Left kidney (tissue), 2 donors: Measurements from ENCODE around the gene PPP2R2C. TPM values are rescaled to one million over a fixed set of nuclear protein-coding genes. Genes with fewer than 3 reads are reported as not detected.

ENCODE experiments used
- DNase-seq: peaks from one replicate; pipeline ENCODE4 v3.0.0-alpha.2; 2013
- polyA plus RNA-seq: library from polyadenylated mRNA; unstranded; fragments of 120-200 nt; gene quantifications from one replicate; pipeline ENCODE4 v1.2.1, GENCODE V29; 2013; ENCODE audit not compliant: insufficient read length

The PPP2R2C gene
- polyA plus RNA-seq, 1 donor, result 0.40 TPM

DNA sequence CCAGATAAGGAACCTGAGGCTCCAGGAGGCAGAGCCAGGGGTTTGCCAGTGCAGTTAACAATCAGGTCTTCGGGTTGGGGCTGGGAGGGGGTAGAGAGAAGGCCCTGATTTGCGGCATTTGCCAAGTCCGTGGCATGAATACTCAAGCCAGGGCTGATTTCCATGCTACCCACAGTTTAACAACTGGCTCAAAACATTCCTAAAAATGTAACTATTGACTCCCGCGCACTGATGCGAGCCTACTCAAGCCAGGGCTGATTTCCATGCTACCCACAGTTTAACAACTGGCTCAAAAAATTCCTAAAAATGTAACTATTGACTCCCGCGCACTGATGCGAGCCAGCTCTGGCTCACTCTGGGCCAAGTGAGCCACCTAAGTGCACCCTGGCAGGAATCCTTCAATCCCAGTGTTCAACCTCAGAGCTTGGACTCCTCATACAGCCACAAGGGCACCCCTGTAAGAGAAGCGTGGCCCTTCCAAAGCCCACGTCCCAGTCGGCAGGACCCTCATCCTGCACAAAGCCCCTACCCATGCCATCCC is 75.6 kb downstream of the PPP2R2C start:
- DNase-seq, result no peak

DNA sequence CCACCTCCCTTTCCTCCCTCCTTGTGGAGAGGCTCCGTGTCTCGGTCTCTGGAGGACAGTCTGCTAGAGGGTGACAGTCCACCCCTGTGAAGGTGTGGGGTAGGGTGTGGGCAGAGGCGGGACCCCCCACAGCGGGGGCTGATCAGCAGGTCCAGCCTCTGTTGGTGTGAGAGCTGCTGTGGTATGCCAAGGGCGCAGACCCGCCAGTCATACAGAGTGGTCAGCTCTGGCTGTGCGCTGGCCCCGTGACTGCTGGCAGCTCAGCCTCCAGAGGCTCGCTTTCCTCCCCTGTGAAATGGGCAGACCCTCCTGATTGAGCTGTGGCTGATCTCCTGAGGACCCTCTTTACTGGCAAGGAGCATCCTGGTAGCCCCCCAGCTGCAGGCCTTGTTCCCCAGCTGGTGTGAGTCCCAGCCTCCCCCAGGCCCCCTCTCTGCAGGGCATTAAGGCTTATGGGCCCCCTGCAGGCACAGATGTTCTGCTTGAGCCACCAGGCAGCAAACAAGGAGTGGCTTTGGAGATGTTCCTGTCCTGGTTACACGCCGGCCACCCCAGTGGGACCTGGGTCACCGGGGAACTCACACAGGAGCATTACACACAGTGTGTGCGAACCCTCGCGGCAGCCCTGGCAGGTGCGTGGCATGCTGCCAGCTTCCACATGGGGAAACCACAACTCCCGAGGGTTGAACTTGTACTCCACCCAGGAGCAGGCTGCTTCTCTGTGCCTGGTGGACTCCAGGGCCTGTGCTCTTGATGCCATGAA is 76.8 kb downstream of the PPP2R2C start:
- no peak for DNase-seq

GRCh38 chr4:6394671-6395081 is 77.7 kb downstream of the PPP2R2C start:
- no peak for DNase-seq

DNA sequence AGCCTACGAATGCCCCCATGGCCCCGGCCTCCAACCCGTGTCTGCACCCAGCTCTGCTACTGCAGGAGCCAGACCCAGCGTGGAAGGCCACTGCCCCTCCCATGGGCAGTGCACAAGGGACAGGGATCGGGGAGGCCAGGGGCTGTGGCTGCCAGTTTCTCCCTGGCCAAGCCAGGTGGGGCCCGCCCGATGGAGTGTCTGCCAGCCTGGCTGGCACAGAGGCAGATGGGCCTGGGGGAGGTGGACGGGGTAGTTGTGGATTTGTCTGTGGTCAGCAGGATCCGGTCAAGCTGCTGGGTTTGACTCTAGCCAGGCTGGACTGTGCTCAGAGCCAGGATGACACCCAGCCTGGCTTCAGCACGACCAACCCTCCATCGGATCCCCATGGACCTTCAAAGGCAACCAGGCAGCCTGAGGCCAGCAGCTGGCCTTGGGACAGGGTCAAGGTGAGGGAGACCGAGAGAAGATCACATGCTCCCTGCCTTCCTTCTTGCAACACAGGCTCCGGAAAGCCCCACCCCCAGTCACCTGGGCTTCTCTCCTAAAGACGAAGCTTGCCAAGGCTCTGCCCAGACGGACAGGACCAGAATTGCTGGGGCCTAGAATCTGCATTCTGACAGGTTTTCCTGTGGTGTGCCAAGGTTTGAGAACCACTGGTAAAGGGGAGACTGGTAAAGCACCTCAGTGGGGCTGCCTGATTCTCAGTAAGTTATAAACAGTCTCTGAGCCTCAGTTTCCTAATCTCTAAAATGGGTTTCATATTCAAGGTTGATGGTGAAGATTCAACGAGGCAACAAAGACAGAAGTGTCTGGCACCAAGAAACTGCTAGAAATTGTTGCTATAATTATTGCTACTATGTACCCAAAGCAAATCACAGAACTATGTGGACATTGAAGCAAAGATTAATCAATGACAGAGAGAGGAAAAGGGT is 78.6 kb downstream of the PPP2R2C start:
- DNase-seq, result no peak

GRCh38 chr4:6393066-6393465 is 79.3 kb downstream of the PPP2R2C start:
- DNase-seq, result no peak

- no peak for DNase-seq
These were observed 80.0 kb downstream of the PPP2R2C start for GRCh38 chr4:6392407-6392806.

- no peak for DNase-seq
These were observed 80.6 kb downstream of the PPP2R2C start for GRCh38 chr4:6391852-6392188.

DNA sequence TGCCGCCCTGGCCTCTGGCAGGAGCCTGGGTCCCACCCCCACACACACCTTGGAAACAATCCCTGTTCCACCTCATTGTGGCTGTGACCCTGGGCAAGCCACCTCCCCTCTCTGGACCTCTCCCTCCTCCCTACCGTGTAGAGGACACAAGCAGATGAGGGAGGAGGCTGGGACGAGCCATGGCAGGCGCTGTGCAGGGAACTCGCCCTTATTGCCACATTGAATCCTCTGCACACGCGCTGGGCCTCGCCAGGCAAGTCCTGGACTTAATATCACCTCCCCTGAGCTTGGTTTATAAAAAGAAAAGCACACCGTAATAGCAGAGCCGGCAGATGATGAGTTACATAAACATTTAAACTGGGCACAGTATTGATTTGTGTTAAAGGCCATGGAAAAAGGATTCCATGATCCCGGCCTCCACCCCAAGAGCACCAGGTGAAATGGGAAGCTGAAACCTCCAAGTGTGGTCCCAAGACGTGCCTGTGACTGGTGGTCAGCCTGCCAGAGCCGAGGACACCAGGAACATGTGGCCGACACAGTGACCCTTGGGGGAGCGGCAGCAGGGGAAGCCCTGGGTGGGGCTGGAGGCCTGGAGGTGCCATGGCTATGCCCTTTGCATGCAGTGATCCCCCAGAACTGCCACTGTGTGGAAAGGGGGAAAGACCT is 81.1 kb downstream of the PPP2R2C start:
- no peak for DNase-seq

GRCh38 chr4:6390356-6390755 is 82.1 kb downstream of the PPP2R2C start:
- no peak for DNase-seq

DNA sequence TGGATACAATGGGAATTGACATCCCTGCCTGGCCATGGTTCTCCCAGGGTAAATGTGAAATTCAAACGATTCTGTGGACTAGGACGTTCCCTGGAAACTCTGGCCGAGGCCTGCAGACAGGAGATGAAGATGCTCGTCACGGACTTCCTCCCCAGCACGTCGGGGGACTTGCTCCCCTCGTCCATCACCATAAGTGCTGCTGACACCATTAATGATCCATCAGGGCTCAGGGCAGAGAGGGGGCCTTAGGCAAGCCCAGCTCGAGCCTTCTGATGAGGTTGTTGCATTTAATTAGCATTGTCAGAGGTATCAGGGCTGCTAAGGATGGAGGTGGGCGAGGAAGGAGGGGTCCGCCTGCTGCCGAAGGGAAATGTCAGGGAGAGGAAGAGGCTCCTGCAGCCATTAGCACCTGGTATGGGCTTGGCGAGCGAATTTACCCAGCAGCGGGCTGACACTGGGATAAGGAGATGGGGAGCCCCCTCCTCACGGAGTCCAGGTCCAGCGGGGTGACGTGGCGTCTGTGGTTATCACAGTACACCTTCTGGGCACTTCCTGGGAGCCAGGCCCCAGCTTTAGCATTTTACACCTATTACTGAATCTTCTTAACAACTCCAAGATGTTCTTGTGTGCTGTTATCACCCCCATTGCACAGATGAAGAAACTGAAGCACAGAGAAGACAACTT is 83.1 kb downstream of the PPP2R2C start:
- no peak for DNase-seq

DNA sequence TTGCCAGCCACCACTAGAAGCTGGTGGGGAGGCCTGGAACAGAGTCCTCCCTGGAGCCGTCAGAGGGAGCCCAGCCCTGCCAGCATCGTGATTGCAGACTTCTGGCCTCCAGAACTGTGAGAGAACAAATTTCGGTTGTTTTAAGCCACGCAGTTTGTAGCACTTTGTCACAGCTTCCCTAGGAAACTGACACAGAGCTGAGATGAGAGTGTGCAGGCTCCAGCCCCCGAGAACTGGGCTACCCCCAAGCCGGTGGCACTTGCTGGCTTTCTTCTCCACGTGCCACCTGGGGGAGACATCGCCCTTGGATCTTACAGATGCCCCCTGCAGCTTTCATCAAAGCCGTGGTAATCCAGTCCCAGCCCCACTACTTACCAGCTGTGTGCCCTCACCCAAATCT is 83.7 kb downstream of the PPP2R2C start:
- DNase-seq, result no peak

- no peak for DNase-seq
These were observed 84.5 kb downstream of the PPP2R2C start for GRCh38 chr4:6387946-6388345.

DNA sequence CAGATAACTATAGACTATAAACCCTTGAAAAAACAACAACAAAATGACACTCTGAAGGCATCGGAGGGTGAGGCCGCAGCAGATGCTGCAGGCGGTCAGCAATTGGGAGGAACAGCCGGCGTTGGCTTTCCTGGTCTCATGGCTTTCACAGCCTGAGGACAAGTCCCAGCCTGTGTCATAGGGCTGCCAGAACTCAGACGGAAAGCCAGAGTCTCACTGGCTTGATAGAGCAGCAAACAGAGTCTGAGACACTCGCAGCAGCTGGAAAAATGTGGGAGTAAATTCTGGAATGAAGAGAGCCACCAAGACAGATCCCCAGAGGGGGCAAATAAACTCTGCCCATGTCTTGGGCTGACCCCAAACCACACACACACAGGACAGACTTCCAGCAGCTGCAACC is 86.3 kb downstream of the PPP2R2C start:
- no peak for DNase-seq

GRCh38 chr4:6385288-6385687 is 87.1 kb downstream of the PPP2R2C start:
- no peak for DNase-seq

DNA sequence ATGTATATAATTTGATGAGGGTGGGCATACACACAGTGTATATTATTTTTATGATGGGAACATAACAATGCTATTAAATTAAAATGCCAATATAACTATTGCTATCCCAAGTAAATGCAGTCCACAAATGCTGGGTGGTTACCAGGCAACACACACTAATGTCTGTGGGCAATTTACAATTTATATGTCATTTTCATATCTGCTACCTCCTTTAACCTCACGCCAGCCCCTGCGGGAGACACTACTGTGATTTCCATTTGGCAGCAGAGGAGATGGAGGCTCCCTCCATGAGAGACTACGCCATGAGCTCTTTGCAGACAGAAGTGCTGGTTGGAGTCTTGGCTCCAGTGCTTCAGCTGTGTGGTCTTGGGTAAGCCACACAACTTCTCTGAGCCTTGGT is 87.9 kb downstream of the PPP2R2C start:
- no peak for DNase-seq

GRCh38 chr4:6383929-6384328 is 88.5 kb downstream of the PPP2R2C start:
- DNase-seq, result no peak

GRCh38 chr4:6383009-6383404 is 89.4 kb downstream of the PPP2R2C start:
- no peak for DNase-seq

DNA sequence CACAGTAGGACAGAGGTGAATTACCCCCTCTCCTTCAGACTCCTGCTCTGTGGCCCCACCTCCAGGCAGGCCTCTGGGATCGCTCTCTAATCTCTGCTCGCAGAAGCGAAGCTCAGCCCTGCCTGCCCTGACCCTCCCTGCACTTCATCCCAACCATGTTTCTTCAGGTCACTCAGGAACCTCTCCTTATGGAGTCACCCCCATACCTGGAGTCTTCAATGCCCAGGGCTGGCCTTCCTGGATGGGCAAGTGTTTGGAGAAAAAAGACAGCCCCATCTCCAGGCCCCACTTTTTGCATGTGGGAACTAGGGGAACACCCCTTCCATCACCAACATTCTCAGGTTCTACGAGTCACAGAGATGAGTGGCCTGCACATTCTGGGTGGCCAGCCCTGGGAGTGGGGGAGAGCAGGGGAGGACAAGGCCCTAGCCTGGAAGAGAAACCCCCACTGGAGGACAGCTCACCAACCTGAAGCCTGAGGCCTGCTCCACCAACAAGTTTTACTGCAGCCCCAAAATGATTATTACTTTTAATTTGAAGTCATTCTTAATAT is 90.8 kb downstream of the PPP2R2C start:
- no peak for DNase-seq

DNA sequence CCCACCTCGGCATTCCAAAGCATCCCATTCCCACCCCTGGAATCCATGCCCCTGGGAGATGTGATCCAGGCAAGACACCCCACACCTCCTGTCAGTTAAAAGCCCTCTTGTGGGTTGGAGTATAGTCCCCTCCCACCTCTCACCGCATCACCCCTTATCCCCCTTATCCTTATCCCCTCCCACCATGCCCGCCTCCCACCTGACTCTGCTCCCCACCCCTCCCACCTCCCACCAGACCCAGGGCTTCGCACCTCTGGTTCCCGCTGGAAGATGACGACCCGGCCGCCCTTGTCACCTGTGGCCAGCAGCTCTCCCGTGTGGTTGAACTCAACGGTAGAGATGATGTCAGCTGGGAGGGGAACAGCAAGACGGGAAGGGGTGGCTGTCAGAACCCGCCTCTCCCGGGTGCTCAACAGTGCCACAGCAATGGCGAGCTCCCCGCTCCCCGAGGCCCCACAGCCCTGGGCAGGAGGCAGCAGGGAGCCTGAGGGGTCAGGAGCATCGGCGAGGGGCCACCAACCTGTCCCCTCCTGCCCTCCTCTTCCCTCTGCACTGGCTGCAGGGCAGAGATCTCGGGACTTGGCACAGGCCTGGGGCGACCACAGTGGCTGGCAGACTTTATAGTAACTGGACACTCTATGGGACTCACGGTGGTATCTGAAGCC is 91.5 kb downstream of the PPP2R2C start:
- DNase-seq, result no peak

DNA sequence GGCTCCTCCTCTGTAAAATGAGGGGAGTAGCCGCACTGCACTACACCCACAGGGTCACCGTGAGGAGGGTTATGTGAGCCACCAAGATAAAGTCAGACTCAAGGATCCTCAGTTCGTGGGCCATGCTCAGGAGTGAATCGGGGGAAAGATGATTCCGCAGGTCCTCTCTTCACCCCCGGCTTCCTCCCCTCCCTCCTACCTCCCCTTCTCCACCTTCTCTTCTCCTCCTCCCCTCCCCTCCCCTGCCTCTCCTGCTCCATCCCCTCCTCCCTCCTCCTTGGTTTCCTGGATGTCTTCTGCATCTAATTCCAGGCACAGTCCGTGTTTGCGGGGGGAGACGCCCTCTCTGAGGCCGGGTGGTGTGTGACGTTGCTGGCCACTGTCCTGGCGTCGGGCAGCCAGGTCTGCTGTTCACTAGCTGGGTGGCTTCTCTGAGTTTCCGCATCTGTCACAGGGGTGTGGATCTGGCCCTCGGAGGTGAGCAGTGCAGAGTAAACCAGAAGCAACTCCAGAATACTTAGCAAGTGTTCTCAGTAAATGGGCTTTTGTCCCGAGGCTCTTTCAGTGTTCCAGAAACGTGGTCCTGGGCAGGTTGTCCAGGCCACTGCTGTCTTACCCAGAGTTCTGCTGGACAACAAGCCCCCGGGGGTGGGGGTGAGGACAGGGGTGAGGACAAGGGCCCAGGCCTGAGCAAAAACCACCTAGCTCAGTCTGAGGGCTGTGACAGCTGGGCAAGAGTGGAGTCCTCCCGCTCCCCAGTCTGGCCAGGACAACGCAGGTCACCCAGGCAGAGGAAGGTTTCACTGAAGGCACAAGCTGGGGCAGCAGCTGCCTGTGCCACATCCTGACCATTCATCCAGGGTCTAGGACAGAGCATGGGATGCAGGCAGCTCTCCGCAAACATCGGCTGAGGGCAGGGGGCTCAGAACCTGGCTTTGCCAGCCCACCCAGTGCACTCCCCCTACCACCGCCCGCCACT is 92.4 kb downstream of the PPP2R2C start:
- DNase-seq, result no peak
